Epithelial cell of prostate (primary cell): Measurements from ENCODE around the gene ASIC1.
"Not testable (repeated sequence)": the region's sequence is repeated elsewhere in the genome, so short reads cannot be mapped to it uniquely, and the experiment has no call there.

ENCODE experiments used
- DNase-seq: peaks from one replicate; pipeline ENCODE4 v3.0.0-alpha.2; 2011; ENCODE audit warnings: low read depth, low spot score
- H3K27ac ChIP-seq: fragments of 450-650 bp; 2 replicates; pipeline ENCODE4 v1.5.1; 2017; ENCODE audit warnings: mild to moderate bottlenecking

ASIC1 gene

GRCh38 chr12:50057000-50057841 is at the start of gene ASIC1:
Gene ASIC1 (plus strand): TSS chr12:50057596. CDS start chr12:50058767, 1,171 bp downstream.
- no peak for DNase-seq
- no peak within 1 kb of the TSS for H3K27ac ChIP-seq

- DNase-seq, result no peak
- H3K27ac ChIP-seq, result no peak overlapping the region
Measured at GRCh38 chr12:50013361-50014147, 43.8 kb upstream of the ASIC1 start.

- H3K27ac ChIP-seq, result no peak overlapping the region
- no peak for DNase-seq
Measured at GRCh38 chr12:50014342-50014741, 43.1 kb upstream of the ASIC1 start.

GRCh38 chr12:50016501-50017475 is 40.6 kb upstream of the ASIC1 start:
- no peak overlapping the region for H3K27ac ChIP-seq
- DNase-seq, result peak; percentile 6

- no peak for DNase-seq
- no peak overlapping the region for H3K27ac ChIP-seq
Measured at GRCh38 chr12:50017641-50018040, 39.8 kb upstream of the ASIC1 start.

- H3K27ac ChIP-seq, result no peak overlapping the region
- no peak for DNase-seq
Measured at GRCh38 chr12:50018154-50018553, 39.2 kb upstream of the ASIC1 start.

GRCh38 chr12:50018968-50019367 is 38.4 kb upstream of the ASIC1 start:
- DNase-seq, result no peak
- H3K27ac ChIP-seq, result no peak overlapping the region

GRCh38 chr12:50019524-50019923 is 37.9 kb upstream of the ASIC1 start:
- DNase-seq, result no peak
- H3K27ac ChIP-seq, result no peak overlapping the region

- no peak overlapping the region for H3K27ac ChIP-seq
- DNase-seq, result no peak
Measured at GRCh38 chr12:50021031-50021430, 36.4 kb upstream of the ASIC1 start.

GRCh38 chr12:50022903-50023302 is 34.5 kb upstream of the ASIC1 start:
- no peak overlapping the region for H3K27ac ChIP-seq
- DNase-seq, result no peak

- H3K27ac ChIP-seq, result no peak overlapping the region
- DNase-seq, result no peak
Measured at GRCh38 chr12:50024227-50024626, 33.2 kb upstream of the ASIC1 start.

GRCh38 chr12:50024805-50025186 is 32.6 kb upstream of the ASIC1 start:
- no peak for DNase-seq
- H3K27ac ChIP-seq, result no peak overlapping the region

- DNase-seq, result peak; percentile 88
- H3K27ac ChIP-seq, result no peak within 1 kb of the TSS
Measured at GRCh38 chr12:50025187-50026059, 32.0 kb upstream of the ASIC1 start, which contains the start of gene RACGAP1. Gene RACGAP1 (minus strand): TSS chr12:50025494. CDS start chr12:50016715, 8,779 bp downstream.

GRCh38 chr12:50026691-50027090 is 30.7 kb upstream of the ASIC1 start:
- no peak overlapping the region for H3K27ac ChIP-seq
- no peak for DNase-seq

GRCh38 chr12:50030449-50030848 is 26.9 kb upstream of the ASIC1 start:
- not testable (repeated sequence) for DNase-seq, H3K27ac ChIP-seq

- H3K27ac ChIP-seq, result no peak overlapping the region
- DNase-seq, result no peak
Measured at GRCh38 chr12:50032515-50032853, 24.9 kb upstream of the ASIC1 start.

- no peak overlapping the region for H3K27ac ChIP-seq
- DNase-seq, result no peak
Measured at GRCh38 chr12:50032854-50033581, 24.4 kb upstream of the ASIC1 start.

GRCh38 chr12:50038336-50038735 is 19.1 kb upstream of the ASIC1 start:
- no peak for DNase-seq
- no peak overlapping the region for H3K27ac ChIP-seq
